WI38 (cell line): ENCODE data around the gene CCDC13.

Experiments used
- H3K4me3 ChIP-seq: 2 replicates; pipeline ENCODE4 v1.5.1; 2011; ENCODE audit warnings: low read depth, mild to moderate bottlenecking, control low read depth, low read length
- TF ChIP-seq, protein P1 (sequence below): IDR thresholded peaks from 2 replicates; pipeline ENCODE4 v1.5.1; 2012; ENCODE audit warnings: low read depth, mild to moderate bottlenecking, control low read depth, low read length

CCDC13 gene

DNA sequence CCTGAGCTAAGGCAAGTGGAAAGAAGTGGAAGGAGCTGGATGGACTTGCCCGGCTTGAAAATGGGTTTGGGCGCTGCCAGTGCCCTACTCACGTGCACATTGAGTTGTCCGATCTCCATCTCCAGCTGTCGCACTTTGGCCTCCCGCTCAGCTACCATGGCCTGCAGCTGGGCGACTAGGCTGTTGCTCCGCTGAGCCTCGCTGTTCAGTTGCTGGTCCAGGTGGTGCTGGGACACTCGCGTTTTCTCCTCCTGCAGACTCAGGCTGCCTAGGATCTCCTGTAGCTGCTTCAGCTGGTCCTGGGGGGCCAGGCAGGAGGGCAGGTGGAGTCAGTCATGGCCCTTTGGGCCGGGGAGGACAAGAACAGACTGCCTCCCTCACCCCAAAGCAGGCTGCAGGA is 37.4 kb downstream of the CCDC13 start:
- H3K4me3 ChIP-seq: no peak overlapping the region
- TF ChIP-seq, protein P1, sequence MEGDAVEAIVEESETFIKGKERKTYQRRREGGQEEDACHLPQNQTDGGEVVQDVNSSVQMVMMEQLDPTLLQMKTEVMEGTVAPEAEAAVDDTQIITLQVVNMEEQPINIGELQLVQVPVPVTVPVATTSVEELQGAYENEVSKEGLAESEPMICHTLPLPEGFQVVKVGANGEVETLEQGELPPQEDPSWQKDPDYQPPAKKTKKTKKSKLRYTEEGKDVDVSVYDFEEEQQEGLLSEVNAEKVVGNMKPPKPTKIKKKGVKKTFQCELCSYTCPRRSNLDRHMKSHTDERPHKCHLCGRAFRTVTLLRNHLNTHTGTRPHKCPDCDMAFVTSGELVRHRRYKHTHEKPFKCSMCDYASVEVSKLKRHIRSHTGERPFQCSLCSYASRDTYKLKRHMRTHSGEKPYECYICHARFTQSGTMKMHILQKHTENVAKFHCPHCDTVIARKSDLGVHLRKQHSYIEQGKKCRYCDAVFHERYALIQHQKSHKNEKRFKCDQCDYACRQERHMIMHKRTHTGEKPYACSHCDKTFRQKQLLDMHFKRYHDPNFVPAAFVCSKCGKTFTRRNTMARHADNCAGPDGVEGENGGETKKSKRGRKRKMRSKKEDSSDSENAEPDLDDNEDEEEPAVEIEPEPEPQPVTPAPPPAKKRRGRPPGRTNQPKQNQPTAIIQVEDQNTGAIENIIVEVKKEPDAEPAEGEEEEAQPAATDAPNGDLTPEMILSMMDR: no peak

DNA sequence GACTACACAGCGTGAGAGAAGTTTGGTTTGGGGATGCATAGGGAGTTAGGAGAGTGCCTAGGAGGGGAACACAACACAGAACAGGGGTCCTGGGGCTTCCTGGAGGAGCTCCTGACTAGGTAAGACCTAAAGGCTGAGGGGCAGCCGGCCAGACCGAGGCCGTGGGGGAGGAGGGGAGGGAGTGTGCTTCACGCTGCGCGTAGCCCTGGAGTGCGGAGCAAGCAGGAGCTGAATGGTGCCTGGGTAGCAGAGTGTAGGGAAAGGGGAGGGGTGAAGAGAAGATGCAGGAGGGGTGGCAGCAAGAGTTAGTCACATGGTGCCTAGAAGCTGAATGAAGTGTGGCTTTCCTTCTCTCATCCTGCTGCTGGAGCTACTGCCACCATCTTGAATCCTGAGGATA is 38.0 kb downstream of the CCDC13 start:
- TF ChIP-seq, protein P1: no peak
- H3K4me3 ChIP-seq: no peak overlapping the region

DNA sequence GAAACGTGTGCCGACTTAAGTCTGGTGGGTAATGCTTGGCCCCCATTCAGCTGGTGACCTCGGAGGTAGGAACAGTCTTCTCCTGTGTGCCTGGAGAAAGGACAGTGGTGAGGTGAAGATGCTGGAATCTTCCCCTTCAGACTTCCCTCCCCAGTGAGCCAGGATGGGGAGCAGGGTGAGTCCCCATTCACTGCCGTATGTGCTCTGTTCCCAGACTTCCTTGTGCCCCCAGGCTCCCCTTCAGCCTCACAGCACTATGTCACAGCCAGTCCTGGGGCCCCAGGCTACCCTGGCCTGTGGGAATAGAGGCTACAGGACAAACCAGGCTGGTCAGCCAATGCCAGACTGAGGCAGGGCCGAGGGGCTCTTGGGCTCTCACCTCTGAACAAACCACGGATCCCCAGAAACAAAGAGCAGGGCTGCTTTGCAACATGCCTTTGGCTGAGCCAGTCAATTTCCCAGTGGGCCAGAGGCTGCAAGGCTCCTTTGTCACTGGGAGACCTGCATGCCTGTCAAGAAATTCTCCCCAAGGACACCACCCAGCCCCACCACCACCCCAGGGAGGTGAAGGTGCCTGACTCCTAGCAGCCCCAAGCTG is 38.7 kb downstream of the CCDC13 start:
- H3K4me3 ChIP-seq: no peak overlapping the region
- TF ChIP-seq, protein P1: no peak

GRCh38 chr3:42733501-42734262 is 39.4 kb downstream of the CCDC13 start:
- no peak overlapping the region for H3K4me3 ChIP-seq
- TF ChIP-seq, protein P1: no peak

DNA sequence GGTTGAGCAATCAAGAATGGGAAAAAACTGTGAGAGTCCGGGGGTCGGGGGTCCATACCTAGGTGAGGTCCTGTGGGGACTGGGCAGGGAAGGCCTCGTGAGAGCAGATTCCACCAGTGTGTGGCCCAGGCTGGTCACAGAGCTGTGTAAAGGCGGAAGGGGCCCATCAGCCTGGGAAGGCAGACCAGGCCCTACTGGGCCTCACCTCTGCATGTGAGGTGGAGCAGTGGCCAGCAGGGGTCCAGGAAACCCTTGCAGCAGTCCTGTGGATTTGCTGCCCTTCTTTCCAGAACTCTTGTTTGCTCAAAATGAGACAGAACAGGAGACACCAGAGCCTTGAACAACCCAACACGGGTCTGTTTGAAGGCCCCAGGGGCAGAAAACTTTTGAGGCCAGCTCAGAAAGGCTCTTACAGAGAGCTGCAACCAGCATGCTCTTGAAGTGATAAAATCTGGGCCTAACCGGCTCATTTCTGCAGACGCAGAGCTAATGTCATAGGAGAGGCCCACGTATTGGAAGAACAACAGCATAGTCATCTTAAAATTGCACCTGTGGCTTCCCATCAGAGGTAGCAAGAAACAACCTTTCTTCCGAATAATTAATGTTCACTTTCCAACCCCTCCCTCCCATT is 40.1 kb downstream of the CCDC13 start:
- H3K4me3 ChIP-seq: no peak overlapping the region
- TF ChIP-seq, protein P1: peak; percentile 15; the same call in 1 of the 2 replicates

GRCh38 chr3:42732196-42732828 is 40.7 kb downstream of the CCDC13 start:
- TF ChIP-seq, protein P1: no peak
- H3K4me3 ChIP-seq: no peak overlapping the region
